GM23338 (cell line): ENCODE data around the gene EVL. TPM values are rescaled to one million over a fixed set of nuclear protein-coding genes. Genes with fewer than 3 reads are reported as not detected.

Source experiments
- ATAC-seq: fragments of 200-7000 bp; cut with Tn5 transposase; 3 replicates; pipeline ENCODE4 v1.9.1; 2020
- DNase-seq: peaks from one replicate; pipeline ENCODE4 v3.0.0-alpha.2; 2015; ENCODE audit warnings: low spot score
- H2AFZ ChIP-seq: fragments of 200-600 bp; sonication (generic); 2 replicates; pipeline ENCODE4 v1.8.0; 2016; ENCODE audit warnings: antibody characterized with exemption, mild to moderate bottlenecking, moderate library complexity
- H3F3A ChIP-seq: fragments of 200-600 bp; sonication (generic); replicated peaks from 2 replicates; pipeline ENCODE4 v1.8.0; 2017; ENCODE audit warnings: antibody characterized with exemption, mixed run types, low read depth
- H3K27ac ChIP-seq: fragments of 200-600 bp; sonication (generic); 2 replicates; pipeline ENCODE4 v1.6.1; 2016; ENCODE audit warnings: low read depth
- H3K27me3 ChIP-seq: fragments of 200-600 bp; sonication (generic); 2 replicates; pipeline ENCODE4 v1.8.0; 2016; ENCODE audit warnings: mild to moderate bottlenecking, mixed run types, moderate library complexity; ENCODE audit not compliant: insufficient read depth
- H3K36me3 ChIP-seq: fragments of 200-600 bp; sonication (generic); 2 replicates; pipeline ENCODE4 v1.8.0; 2016; ENCODE audit warnings: mild to moderate bottlenecking; ENCODE audit not compliant: insufficient read depth
- H3K4me1 ChIP-seq: fragments of 200-600 bp; sonication (generic); 2 replicates; pipeline ENCODE4 v1.8.0; 2016; ENCODE audit warnings: mild to moderate bottlenecking, moderate library complexity; ENCODE audit not compliant: insufficient read depth
- H3K4me2 ChIP-seq: fragments of 200-600 bp; sonication (generic); 2 replicates; pipeline ENCODE4 v1.7.1; 2017; ENCODE audit warnings: mixed run types
- H3K4me3 ChIP-seq: fragments of 200-600 bp; sonication (generic); 2 replicates; pipeline ENCODE4 v1.6.1; 2016; ENCODE audit warnings: mixed run types
- H3K79me2 ChIP-seq: fragments of 200-600 bp; sonication (generic); replicated peaks from 2 replicates; pipeline ENCODE4 v1.8.0; 2017; ENCODE audit warnings: mild to moderate bottlenecking; ENCODE audit not compliant: insufficient read depth
- H3K9me2 ChIP-seq: fragments of 200-600 bp; sonication (generic); 2 replicates; pipeline ENCODE4 v1.8.0; 2017; ENCODE audit not compliant: insufficient read depth
- H4K20me1 ChIP-seq: fragments of 200-600 bp; sonication (generic); replicated peaks from 2 replicates; pipeline ENCODE4 v1.8.0; 2017; ENCODE audit warnings: mild to moderate bottlenecking; ENCODE audit not compliant: insufficient read depth
- H3K27ac Mint-ChIP-seq: 2 replicates; pipeline ENCODE4 v1.8.0; 2020; ENCODE audit warnings: inconsistent platforms, mild to moderate bottlenecking, moderate library complexity, mixed read lengths
- H3K27me3 Mint-ChIP-seq: 3 replicates; pipeline ENCODE4 v1.8.0; 2022; ENCODE audit warnings: low read depth, mild to moderate bottlenecking, moderate library complexity, mixed read lengths, inconsistent platforms; ENCODE audit not compliant: insufficient read depth, poor library complexity
- H3K36me3 Mint-ChIP-seq: 3 replicates; pipeline ENCODE4 v1.8.0; 2021; ENCODE audit warnings: low read depth, mild to moderate bottlenecking, inconsistent platforms, moderate library complexity, mixed read lengths
- H3K4me1 Mint-ChIP-seq: 3 replicates; pipeline ENCODE4 v1.8.0; 2020; ENCODE audit warnings: mild to moderate bottlenecking, inconsistent platforms, mixed read lengths
- H3K4me3 Mint-ChIP-seq: 3 replicates; pipeline ENCODE4 v1.8.0; 2021; ENCODE audit warnings: moderate library complexity, mild to moderate bottlenecking, inconsistent platforms, mixed read lengths
- H3K9me3 Mint-ChIP-seq: 3 replicates; pipeline ENCODE4 v1.8.0; 2020; ENCODE audit warnings: moderate library complexity, mild to moderate bottlenecking, inconsistent platforms, mixed read lengths
- CREB1 ChIP-seq: fragments of 250-450 bp; sonication (Bioruptor Pico); IDR thresholded peaks from 2 replicates; pipeline ENCODE4 v1.5.0; 2020; ENCODE audit warnings: low read depth, mild to moderate bottlenecking, moderate library complexity
- EZH2 ChIP-seq: fragments of 200-600 bp; sonication (generic); IDR thresholded peaks from one replicate; pipeline ENCODE4 v1.8.0; 2017; ENCODE audit warnings: antibody characterized with exemption, mild to moderate bottlenecking, low read depth; ENCODE audit not compliant: unreplicated experiment
- EZH2phosphoT487 ChIP-seq: fragments of 200-600 bp; sonication (generic); IDR thresholded peaks from one replicate; pipeline ENCODE4 v1.8.1; 2018; ENCODE audit warnings: antibody characterized with exemption; ENCODE audit not compliant: unreplicated experiment
- JUNB ChIP-seq: IDR thresholded peaks from one replicate; pipeline ENCODE4 v1.6.1; 2016; ENCODE audit warnings: antibody characterized with exemption; ENCODE audit not compliant: unreplicated experiment
- POLR2AphosphoS5 ChIP-seq: IDR thresholded peaks from 2 replicates; pipeline ENCODE4 v1.6.1; 2016; ENCODE audit warnings: antibody characterized with exemption, low read depth
- STAT1 ChIP-seq: IDR thresholded peaks from one replicate; pipeline ENCODE4 v1.6.1; 2016; ENCODE audit warnings: antibody characterized with exemption; ENCODE audit not compliant: unreplicated experiment
- ZNF114 ChIP-seq: fragments of 250-450 bp; sonication (Bioruptor Pico); IDR thresholded peaks from 2 replicates; pipeline ENCODE4 v1.5.0; 2020; ENCODE audit warnings: mild to moderate bottlenecking, moderate library complexity
- ZNF331 ChIP-seq: fragments of 250-450 bp; sonication (Bioruptor Pico); IDR thresholded peaks from 2 replicates; pipeline ENCODE4 v1.5.0; 2020; ENCODE audit warnings: low read depth, mild to moderate bottlenecking, moderate library complexity
- polyA plus RNA-seq: library from polyadenylated mRNA; unstranded; fragments of >200 nt; fragmentation: Nextera tagmentation; extraction: Ambion mirVana; gene quantifications from 2 replicates; pipeline ENCODE4 v1.2.1, GENCODE V29; 2016
- total RNA-seq: library from RNA; depleted of rRNA; stranded (reverse); fragments of >200 nt; shearing (Covaris generic); gene quantifications from 2 replicates; pipeline ENCODE4 v1.2.3, GENCODE V29; 2014
- TF ChIP-seq, protein P1 (sequence below), 2 experiments: fragments of 200-600 bp in 1 of 2; sonication (generic) in 1 of 2; conservative IDR thresholded peaks; 2 replicates each; pipeline versions ENCODE4 v1.5.1 to v1.6.1; 2016 to 2017; ENCODE audit warnings: antibody characterized with exemption in 2 of 2, low read depth in 2 of 2, mild to moderate bottlenecking in 2 of 2, moderate library complexity in 1 of 2
- TF ChIP-seq, protein P2 (sequence below): fragments of 250-450 bp; sonication (Bioruptor Pico); IDR thresholded peaks from 2 replicates; pipeline ENCODE4 v1.5.0; 2020; ENCODE audit warnings: mild to moderate bottlenecking, moderate library complexity

Gene EVL
- total and polyA plus RNA-seq, 2 experiments from 2014 or later: 28.2 to 50.5 TPM

DNA sequence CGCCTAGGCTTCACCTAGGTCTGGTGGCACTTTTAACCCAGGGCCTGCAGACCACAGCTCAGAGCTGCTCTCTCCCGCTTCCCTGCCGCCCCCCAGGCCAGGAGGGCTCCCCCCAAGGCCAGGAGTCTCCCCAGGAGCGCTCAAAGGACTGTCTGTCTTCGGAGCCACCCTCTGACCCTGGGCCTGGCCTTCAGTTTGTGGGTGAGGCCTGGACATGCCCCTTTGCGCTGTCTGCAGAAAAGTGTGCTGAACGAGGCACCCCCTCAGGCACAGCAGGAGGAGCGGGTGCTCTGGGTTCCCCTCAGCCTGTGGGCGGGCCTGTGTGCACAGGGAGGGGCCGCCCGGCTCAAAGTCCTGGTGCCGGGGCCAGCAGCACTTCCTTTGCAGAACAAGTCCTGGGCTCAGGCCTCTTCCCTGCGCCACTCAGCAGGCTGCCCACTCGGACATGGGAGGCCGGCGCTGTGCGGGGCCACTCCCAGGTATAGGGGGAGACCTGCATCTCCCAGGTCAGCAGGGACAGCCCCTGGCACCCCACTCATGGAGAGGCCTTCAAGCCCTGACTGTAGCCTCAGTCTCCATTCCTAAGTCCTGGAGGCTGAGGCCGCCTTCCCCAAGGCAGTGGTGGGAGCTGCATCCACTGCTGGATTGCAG lies 79.9 kb downstream of the EVL start:
- Histone ChIP-seq H4K20me1 (no peaks in the 10 kb centered on the region), H3K27ac (no peak overlapping the region), H3K36me3 (no peaks in the 10 kb centered on the region), H3K27me3 (no peaks in the 10 kb centered on the region), H3K9me2 (no peaks in the 10 kb centered on the region), H3F3A (no peaks in the 10 kb centered on the region), H3K4me1 (peaks cover 3% of the 10 kb centered on the region; the same call in 1 of the 2 replicates), H3K4me3 (no peak overlapping the region), H2AFZ (no peak overlapping the region), H3K4me2 (no peak overlapping the region), H3K79me2 (no peaks in the 10 kb centered on the region)
- no peak overlapping the region for H3K4me3 Mint-ChIP-seq
- DNase-seq (no peak), ATAC-seq (no peak)
- no peak overlapping the region for H3K27ac Mint-ChIP-seq
- peaks cover 15% of the 10 kb centered on the region; the same call in 2 of the 3 replicates for H3K4me1 Mint-ChIP-seq
- H3K27me3 Mint-ChIP-seq: peaks cover 13% of the 10 kb centered on the region
- H3K36me3 Mint-ChIP-seq: no peaks in the 10 kb centered on the region
- H3K9me3 Mint-ChIP-seq: no peaks in the 10 kb centered on the region
- TF ChIP-seq EZH2 (no peak), STAT1 (no peak), JUNB (no peak), EZH2phosphoT487 (no peak), POLR2AphosphoS5 (no peak), CREB1 (no peak), ZNF114 (CRISPR knock-in tag) (no peak), ZNF331 (CRISPR knock-in tag) (no peak)
- TF ChIP-seq, protein P1, sequence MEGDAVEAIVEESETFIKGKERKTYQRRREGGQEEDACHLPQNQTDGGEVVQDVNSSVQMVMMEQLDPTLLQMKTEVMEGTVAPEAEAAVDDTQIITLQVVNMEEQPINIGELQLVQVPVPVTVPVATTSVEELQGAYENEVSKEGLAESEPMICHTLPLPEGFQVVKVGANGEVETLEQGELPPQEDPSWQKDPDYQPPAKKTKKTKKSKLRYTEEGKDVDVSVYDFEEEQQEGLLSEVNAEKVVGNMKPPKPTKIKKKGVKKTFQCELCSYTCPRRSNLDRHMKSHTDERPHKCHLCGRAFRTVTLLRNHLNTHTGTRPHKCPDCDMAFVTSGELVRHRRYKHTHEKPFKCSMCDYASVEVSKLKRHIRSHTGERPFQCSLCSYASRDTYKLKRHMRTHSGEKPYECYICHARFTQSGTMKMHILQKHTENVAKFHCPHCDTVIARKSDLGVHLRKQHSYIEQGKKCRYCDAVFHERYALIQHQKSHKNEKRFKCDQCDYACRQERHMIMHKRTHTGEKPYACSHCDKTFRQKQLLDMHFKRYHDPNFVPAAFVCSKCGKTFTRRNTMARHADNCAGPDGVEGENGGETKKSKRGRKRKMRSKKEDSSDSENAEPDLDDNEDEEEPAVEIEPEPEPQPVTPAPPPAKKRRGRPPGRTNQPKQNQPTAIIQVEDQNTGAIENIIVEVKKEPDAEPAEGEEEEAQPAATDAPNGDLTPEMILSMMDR (conservative IDR thresholded peaks at IDR 0.05; ENCODE audit: low read depth in 2 of 2): no peak
- TF ChIP-seq, protein P2, sequence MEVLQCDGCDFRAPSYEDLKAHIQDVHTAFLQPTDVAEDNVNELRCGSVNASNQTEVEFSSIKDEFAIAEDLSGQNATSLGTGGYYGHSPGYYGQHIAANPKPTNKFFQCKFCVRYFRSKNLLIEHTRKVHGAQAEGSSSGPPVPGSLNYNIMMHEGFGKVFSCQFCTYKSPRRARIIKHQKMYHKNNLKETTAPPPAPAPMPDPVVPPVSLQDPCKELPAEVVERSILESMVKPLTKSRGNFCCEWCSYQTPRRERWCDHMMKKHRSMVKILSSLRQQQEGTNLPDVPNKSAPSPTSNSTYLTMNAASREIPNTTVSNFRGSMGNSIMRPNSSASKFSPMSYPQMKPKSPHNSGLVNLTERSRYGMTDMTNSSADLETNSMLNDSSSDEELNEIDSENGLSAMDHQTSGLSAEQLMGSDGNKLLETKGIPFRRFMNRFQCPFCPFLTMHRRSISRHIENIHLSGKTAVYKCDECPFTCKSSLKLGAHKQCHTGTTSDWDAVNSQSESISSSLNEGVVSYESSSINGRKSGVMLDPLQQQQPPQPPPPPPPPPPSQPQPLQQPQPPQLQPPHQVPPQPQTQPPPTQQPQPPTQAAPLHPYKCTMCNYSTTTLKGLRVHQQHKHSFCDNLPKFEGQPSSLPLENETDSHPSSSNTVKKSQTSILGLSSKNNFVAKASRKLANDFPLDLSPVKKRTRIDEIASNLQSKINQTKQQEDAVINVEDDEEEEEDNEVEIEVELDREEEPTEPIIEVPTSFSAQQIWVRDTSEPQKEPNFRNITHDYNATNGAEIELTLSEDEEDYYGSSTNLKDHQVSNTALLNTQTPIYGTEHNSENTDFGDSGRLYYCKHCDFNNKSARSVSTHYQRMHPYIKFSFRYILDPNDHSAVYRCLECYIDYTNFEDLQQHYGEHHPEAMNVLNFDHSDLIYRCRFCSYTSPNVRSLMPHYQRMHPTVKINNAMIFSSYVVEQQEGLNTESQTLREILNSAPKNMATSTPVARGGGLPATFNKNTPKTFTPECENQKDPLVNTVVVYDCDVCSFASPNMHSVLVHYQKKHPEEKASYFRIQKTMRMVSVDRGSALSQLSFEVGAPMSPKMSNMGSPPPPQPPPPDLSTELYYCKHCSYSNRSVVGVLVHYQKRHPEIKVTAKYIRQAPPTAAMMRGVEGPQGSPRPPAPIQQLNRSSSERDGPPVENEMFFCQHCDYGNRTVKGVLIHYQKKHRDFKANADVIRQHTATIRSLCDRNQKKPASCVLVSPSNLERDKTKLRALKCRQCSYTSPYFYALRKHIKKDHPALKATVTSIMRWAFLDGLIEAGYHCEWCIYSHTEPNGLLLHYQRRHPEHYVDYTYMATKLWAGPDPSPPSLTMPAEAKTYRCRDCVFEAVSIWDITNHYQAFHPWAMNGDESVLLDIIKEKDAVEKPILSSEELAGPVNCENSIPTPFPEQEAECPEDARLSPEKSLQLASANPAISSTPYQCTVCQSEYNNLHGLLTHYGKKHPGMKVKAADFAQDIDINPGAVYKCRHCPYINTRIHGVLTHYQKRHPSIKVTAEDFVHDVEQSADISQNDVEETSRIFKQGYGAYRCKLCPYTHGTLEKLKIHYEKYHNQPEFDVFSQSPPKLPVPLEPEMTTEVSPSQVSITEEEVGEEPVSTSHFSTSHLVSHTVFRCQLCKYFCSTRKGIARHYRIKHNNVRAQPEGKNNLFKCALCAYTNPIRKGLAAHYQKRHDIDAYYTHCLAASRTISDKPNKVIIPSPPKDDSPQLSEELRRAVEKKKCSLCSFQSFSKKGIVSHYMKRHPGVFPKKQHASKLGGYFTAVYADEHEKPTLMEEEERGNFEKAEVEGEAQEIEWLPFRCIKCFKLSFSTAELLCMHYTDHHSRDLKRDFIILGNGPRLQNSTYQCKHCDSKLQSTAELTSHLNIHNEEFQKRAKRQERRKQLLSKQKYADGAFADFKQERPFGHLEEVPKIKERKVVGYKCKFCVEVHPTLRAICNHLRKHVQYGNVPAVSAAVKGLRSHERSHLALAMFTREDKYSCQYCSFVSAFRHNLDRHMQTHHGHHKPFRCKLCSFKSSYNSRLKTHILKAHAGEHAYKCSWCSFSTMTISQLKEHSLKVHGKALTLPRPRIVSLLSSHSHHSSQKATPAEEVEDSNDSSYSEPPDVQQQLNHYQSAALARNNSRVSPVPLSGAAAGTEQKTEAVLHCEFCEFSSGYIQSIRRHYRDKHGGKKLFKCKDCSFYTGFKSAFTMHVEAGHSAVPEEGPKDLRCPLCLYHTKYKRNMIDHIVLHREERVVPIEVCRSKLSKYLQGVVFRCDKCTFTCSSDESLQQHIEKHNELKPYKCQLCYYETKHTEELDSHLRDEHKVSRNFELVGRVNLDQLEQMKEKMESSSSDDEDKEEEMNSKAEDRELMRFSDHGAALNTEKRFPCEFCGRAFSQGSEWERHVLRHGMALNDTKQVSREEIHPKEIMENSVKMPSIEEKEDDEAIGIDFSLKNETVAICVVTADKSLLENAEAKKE: no peak
